Tibial nerve (tissue), 4 donors: Measurements from ENCODE around the gene DHRSX.

Experiments
- EP300 ChIP-seq, 2 donors: sonication (generic); formaldehyde crosslinking; IDR thresholded peaks; one replicate each; pipeline ENCODE4 v1.6.1; 2017; ENCODE audit warnings: antibody characterized with exemption in 2 of 2, mild to moderate bottlenecking in 1 of 2
- POLR2A ChIP-seq, 2 donors: fragments of 450-650 bp; IDR thresholded peaks; one replicate each; pipeline ENCODE4 v1.6.1; 2017; ENCODE audit warnings: antibody characterized with exemption in 2 of 2, mild to moderate bottlenecking in 2 of 2, moderate library complexity in 2 of 2
- TF ChIP-seq, protein P1 (sequence below), 5 experiments: fragments of 200-600 bp in 3 of 5; fragments of 450-650 bp in 2 of 5; sonication (generic) in 3 of 5; IDR thresholded peaks; one replicate each; pipeline ENCODE4 v1.5.1; 2016 to 2019; ENCODE audit warnings: antibody characterized with exemption in 5 of 5, mild to moderate bottlenecking in 3 of 5, moderate library complexity in 2 of 5

DNA sequence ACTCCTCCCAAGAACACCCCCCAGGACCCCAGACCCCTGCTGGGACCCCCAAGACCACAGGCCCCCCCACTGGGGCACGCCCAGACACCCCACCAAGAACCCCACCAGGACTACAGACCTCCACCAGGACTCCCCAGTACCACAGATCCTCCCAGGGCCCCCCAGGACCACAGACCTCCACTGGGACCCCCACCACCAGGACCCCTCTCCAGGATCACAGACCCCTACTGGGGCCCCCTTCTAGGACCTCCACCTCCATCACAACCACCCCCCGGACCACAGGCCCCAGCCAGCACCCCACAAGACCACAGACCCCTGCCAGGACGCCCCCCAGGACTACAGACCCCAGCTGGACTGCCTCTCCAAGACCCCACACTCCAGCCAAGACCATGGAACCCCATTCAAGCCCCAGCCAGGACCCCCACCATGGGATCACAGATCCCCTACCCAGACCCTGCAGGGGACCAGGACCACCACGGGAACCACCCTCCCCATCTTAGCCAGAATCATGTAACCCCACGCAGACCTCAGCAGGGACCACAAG lies 855 bp upstream of the DHRSX start:
- TF ChIP-seq EP300 (IDR thresholded peaks at IDR 0.05) (no peak), POLR2A (IDR thresholded peaks at IDR 0.05) (no peak)
- TF ChIP-seq, protein P1, sequence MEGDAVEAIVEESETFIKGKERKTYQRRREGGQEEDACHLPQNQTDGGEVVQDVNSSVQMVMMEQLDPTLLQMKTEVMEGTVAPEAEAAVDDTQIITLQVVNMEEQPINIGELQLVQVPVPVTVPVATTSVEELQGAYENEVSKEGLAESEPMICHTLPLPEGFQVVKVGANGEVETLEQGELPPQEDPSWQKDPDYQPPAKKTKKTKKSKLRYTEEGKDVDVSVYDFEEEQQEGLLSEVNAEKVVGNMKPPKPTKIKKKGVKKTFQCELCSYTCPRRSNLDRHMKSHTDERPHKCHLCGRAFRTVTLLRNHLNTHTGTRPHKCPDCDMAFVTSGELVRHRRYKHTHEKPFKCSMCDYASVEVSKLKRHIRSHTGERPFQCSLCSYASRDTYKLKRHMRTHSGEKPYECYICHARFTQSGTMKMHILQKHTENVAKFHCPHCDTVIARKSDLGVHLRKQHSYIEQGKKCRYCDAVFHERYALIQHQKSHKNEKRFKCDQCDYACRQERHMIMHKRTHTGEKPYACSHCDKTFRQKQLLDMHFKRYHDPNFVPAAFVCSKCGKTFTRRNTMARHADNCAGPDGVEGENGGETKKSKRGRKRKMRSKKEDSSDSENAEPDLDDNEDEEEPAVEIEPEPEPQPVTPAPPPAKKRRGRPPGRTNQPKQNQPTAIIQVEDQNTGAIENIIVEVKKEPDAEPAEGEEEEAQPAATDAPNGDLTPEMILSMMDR (IDR thresholded peaks at IDR 0.05): no peak
